GM12892 (cell line): ENCODE measurements around the gene CNGA3.

Source experiments
- DNase-seq: peaks from one replicate; pipeline ENCODE4 v3.0.0; 2011; ENCODE audit not compliant: insufficient read length
- FAIRE-seq: peaks from 2 replicates; lab custom pipeline; 2011; peaks lifted over from hg19 to GRCh38; lab: Jason Lieb, UNC
- POLR2A ChIP-seq: IDR thresholded peaks from 2 replicates; pipeline ENCODE4 v1.6.1; 2011; ENCODE audit warnings: low read depth, low read length, control low read depth
- POLR2AphosphoS5 ChIP-seq: IDR thresholded peaks from 2 replicates; pipeline ENCODE4 v1.6.1; 2011; ENCODE audit warnings: low read depth, low read length, control low read depth
- TAF1 ChIP-seq: IDR thresholded peaks from 2 replicates; pipeline ENCODE4 v1.6.1; 2011; ENCODE audit warnings: low read depth, mild to moderate bottlenecking, control low read depth, low read length, borderline replicate concordance

Gene CNGA3

GRCh38 chr2:98381494-98381893, 35.2 kb downstream of the CNGA3 start:
- FAIRE-seq (no peak), DNase-seq (no peak)
- no peak for TF ChIP-seq POLR2AphosphoS5
- no peak for TF ChIP-seq POLR2A
- no peak for TF ChIP-seq TAF1

- no peak for TF ChIP-seq POLR2AphosphoS5
- no peak for TF ChIP-seq TAF1
- no peak for TF ChIP-seq POLR2A
- no peak for FAIRE-seq
- DNase-seq: no peak
Measured at GRCh38 chr2:98382086-98382485, 35.8 kb downstream of the CNGA3 start.

GRCh38 chr2:98382739-98383138, 36.5 kb downstream of the CNGA3 start:
- TF ChIP-seq POLR2A: no peak
- TF ChIP-seq TAF1: no peak
- TF ChIP-seq POLR2AphosphoS5: no peak
- no peak for DNase-seq
- no peak for FAIRE-seq

- DNase-seq: no peak
- TF ChIP-seq TAF1 (no peak), POLR2A (no peak), POLR2AphosphoS5 (no peak)
- FAIRE-seq: no peak
Measured at GRCh38 chr2:98383166-98383565, 36.9 kb downstream of the CNGA3 start.

- DNase-seq (peak; percentile 71), FAIRE-seq (peak; percentile 92)
- no peak for TF ChIP-seq POLR2AphosphoS5
Measured at GRCh38 chr2:98385050-98385699, 38.9 kb downstream of the CNGA3 start.

DNA sequence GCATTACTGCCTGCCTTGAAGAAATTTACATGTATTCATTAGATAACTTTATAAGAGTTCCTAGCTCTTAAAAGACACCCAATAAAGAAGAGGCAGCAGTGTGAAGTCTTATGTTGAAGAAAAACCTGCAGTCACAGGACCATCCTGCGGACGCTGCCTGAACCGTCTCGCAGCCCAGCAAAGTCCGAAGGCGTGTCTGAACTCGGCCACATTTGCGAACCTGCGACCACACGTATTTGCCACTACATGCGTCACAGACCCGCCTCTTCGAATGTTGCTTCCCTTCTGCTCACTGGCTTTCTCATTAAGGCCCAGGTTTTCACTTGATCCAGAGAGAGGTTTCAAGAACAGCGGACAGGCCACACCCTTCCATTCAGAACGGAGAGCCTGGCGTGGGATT, 41.2 kb downstream of the CNGA3 start:
- FAIRE-seq (no peak), DNase-seq (no peak)
- TF ChIP-seq POLR2AphosphoS5: no peak
- TF ChIP-seq POLR2A: no peak
- no peak for TF ChIP-seq TAF1

- no peak for DNase-seq
- TF ChIP-seq POLR2A: no peak
- no peak for TF ChIP-seq TAF1
- no peak for TF ChIP-seq POLR2AphosphoS5
- FAIRE-seq: no peak
Measured at GRCh38 chr2:98388081-98388480, 41.8 kb downstream of the CNGA3 start.

- FAIRE-seq: no peak
- no peak for TF ChIP-seq TAF1
- TF ChIP-seq POLR2AphosphoS5: no peak
- no peak for TF ChIP-seq POLR2A
- no peak for DNase-seq
Measured at GRCh38 chr2:98388601-98389250, 42.5 kb downstream of the CNGA3 start.

DNA sequence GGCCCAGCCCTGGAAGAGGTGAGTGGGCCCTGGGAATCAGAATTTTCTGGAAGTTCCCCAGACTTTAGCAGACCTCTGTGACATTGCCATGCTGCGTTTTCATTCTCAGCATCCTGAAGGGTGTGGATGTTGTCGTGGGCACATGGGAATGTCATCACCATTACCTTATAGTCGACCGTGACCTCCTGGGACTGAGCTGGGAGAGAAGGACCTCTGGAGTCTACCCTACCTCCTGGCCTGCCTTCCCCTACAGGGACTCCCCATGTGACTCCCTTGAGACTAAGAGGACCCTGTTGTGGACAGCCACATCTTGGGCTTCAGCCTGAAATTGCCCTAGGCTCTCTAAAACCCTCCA, 43.0 kb downstream of the CNGA3 start:
- no peak for FAIRE-seq
- no peak for TF ChIP-seq POLR2A
- no peak for TF ChIP-seq TAF1
- TF ChIP-seq POLR2AphosphoS5: no peak

DNA sequence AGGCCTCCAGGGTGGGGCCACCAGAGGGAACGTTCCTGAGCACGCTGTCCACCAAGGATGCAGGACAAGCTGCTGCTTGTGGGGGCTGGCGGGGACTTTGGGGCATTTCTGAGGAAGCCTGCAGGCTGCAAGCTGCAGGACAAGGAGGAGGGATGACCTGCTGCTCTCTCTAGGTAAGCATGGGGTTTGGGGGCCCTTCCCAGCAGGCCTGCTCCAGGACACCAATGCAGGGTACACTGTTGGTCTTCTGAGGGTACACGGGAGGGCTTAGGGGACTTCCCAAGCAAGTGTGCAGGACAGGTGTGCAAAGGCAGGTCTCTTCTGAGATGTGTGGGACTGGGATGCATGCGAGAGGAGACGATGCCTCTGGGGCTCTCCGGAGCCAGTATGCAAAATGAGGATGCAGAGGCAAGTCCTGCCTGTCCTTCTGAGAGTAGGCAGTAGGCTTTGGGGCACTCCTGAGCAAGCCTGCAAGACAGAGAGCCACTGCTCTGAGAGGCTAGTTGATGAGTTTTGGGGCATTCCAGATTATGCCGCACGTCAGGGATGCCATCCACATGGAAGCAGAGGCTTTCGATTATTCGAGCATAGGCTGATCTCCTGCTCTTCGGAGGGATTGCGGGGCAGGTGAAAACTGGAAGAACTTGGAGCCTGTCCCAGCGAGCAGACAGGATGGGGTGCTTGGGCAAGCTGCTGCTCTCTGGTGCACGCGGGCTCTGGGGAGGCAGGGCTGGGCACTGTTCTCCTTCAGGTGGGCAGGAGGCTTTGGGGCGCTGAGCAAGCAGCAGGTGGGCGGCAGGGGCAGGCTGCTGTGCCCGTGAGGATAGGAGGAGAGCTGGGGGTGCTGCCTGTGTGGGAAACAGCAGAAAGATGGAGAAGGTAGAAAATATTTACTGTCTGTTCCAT, 44.6 kb downstream of the CNGA3 start:
- TF ChIP-seq POLR2A (no peak), POLR2AphosphoS5 (no peak), TAF1 (no peak)
- DNase-seq (no peak), FAIRE-seq (no peak)

More for the DNA sequence above, 43.0 kb downstream of the CNGA3 start:
- no peak for DNase-seq

GRCh38 chr2:98391581-98392270, 45.5 kb downstream of the CNGA3 start:
- DNase-seq (no peak), FAIRE-seq (no peak)
- TF ChIP-seq POLR2AphosphoS5 (no peak), POLR2A (no peak), TAF1 (no peak)
